Measurements from ENCODE around the gene RNFT2.

DNA sequence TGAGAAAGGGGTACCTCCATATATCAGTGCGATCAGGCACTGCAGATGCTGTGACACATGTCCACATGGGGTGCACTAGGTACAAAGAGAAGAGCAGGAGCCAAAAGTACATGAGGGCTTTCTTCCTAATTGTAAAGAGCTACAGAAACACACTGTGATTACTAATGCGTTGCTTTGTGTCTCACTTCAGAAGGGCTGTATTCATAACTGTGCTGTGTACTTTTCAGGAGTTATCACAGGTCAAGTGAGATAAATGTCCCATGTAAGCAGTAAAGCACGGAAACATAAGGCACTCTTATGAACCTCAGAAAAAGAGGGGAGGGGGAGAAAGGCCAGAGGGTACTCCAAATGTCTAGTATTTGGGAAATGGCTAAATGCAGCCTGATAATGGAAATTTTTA lies 10.9 kb upstream of the RNFT2 start:
- TF ChIP-seq, protein P1, sequence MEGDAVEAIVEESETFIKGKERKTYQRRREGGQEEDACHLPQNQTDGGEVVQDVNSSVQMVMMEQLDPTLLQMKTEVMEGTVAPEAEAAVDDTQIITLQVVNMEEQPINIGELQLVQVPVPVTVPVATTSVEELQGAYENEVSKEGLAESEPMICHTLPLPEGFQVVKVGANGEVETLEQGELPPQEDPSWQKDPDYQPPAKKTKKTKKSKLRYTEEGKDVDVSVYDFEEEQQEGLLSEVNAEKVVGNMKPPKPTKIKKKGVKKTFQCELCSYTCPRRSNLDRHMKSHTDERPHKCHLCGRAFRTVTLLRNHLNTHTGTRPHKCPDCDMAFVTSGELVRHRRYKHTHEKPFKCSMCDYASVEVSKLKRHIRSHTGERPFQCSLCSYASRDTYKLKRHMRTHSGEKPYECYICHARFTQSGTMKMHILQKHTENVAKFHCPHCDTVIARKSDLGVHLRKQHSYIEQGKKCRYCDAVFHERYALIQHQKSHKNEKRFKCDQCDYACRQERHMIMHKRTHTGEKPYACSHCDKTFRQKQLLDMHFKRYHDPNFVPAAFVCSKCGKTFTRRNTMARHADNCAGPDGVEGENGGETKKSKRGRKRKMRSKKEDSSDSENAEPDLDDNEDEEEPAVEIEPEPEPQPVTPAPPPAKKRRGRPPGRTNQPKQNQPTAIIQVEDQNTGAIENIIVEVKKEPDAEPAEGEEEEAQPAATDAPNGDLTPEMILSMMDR (IDR thresholded peaks at IDR 0.05; ENCODE audit: poor library complexity, severe bottlenecking), result no peak
- no peak for TF ChIP-seq EZH2 (IDR thresholded peaks at IDR 0.05; ENCODE audit: borderline replicate concordance, insufficient read depth, low read length, poor library complexity, severe bottlenecking)
- no peak for TF ChIP-seq TAF1 (IDR thresholded peaks at IDR 0.05; ENCODE audit: low read depth)

Data from neural cell (in vitro differentiated cells).